A204.1 (cell line): Measurements from ENCODE around the gene SCAANT1.

ENCODE experiments used
- FAIRE-seq: peaks from 2 replicates; lab custom pipeline; 2012; peaks lifted over from hg19 to GRCh38; lab: Jason Lieb, UNC

SCAANT1 gene

GRCh38 chr3:63911873-63912767 lies at the start of gene SCAANT1:
TSS of gene SCAANT1 (minus strand) at chr3:63912383.
- FAIRE-seq: no peak

DNA sequence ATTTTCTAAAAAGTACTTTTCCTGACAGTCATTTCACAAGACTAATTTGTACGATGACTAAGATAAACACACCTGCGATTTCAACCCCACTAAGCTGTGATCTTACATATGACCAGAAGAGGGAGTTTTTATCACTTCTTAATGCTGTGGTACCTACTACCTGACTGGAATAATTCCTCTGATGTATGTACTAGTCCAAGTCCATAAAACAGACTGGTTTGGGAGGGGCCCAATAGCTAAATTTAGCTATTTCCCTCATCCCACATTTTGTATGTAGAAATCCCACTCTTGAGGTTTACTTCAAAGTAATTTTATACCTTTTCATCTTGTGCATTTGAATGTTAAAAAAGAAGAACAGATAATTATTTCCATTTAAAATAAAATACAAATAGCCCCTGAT lies 49.7 kb upstream of the SCAANT1 start:
- peak; percentile 87 for FAIRE-seq

DNA sequence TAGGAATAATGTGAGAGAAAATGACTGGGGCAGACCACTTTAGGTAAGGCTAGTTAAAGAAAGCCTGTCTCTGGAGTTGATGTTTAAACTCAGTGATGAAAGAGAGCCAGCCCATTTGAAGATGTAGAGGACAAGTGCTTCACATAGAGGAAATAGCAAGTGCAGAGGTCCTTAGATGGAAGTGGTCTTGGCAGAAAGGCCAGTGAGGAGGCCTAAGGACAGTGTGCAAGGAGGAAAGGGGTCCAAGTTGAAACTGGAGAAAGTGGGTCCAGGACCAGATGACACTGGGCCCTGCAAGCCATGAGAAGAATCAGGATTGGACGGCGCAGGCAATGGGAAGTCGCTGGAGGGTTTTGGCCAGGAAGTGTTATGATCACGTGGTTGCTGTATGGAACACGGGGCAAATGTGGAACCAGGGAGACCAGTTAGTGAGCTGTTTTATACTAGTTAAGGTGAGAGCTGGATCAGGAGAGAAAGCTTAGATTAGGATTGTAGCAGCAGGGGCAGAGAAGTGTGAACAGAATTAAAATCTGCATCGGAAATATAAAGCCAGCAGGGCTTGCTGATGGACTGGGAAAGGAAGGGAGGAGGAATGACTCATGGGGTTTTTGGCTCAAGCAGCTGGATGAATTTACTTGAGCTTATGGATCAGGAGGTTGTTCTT lies 48.0 kb upstream of the SCAANT1 start:
- FAIRE-seq: no peak

GRCh38 chr3:63959146-63959545 lies 47.0 kb upstream of the SCAANT1 start:
- FAIRE-seq: no peak

- FAIRE-seq: no peak
Observed at GRCh38 chr3:63955830-63956545, 43.8 kb upstream of the SCAANT1 start.

GRCh38 chr3:63955036-63955650 lies 43.0 kb upstream of the SCAANT1 start:
- FAIRE-seq: no peak

- FAIRE-seq: no peak
Observed at GRCh38 chr3:63954182-63954581, 42.0 kb upstream of the SCAANT1 start.

- FAIRE-seq: no peak
Observed at GRCh38 chr3:63952248-63952594, 40.0 kb upstream of the SCAANT1 start.

GRCh38 chr3:63951492-63952247 lies 39.5 kb upstream of the SCAANT1 start:
- no peak for FAIRE-seq

GRCh38 chr3:63950698-63951097 lies 38.5 kb upstream of the SCAANT1 start:
- FAIRE-seq: no peak

DNA sequence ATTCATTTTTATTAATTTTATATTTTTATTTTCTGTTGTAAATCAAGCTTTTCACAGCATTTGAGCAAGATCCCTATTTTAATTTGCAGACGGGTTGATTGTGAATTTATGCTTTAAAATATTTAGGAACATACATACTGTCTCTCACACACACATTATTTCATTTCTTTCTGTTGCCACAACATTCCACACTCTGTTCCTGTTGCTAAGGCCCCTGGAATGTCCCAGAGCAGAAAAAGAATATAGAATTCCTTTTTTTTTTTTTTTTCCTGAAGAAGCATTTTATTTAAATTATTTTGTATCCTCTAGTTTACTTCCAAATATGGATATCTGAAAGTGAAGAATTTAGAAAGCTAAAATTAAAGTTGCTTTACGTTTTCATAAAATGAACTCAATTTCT lies 36.8 kb upstream of the SCAANT1 start:
- no peak for FAIRE-seq

DNA sequence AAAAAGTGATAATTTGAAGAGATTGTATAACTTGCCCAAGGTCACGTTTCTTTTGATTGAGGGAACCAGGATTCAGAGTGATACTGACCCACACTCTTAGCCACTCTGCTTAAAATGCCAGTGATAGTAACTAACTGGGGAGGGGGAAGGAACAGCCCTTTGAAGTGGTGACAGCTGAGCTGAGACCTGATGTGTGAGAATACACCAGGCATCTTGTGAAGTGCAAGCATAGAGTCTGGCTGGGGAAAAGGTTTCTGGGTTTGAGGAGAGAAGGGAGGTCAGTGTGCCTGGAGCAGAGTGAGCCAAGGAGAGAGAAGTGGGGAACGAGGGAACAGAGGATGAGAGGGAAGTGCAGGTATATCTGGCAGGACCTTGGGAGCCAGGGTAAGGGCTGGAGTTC lies 35.4 kb upstream of the SCAANT1 start:
- FAIRE-seq: no peak

- no peak for FAIRE-seq
Observed at GRCh38 chr3:63946753-63947152, 34.6 kb upstream of the SCAANT1 start.

- FAIRE-seq: no peak
Observed at GRCh38 chr3:63945558-63946096, 33.4 kb upstream of the SCAANT1 start.

- FAIRE-seq: no peak
Observed at GRCh38 chr3:63943678-63944077, 31.5 kb upstream of the SCAANT1 start.

- FAIRE-seq: no peak
Observed at GRCh38 chr3:63942528-63942927, 30.3 kb upstream of the SCAANT1 start.

DNA sequence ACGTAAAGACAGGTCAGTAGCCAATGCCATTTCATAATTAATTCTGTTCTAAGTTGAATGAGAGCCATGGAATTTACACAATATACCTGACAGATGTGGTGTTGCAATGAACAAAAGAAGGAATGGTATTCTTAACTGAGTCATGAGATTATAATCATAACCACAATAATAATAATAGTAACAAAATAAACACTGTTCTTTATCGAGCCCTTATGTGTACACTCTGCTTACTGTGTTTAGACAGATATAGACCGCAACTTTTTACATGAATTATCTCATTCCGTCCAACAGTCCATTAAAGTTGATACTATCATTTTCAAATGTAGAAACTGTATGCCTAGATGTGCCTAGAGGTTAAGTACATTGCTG lies 28.2 kb upstream of the SCAANT1 start:
- FAIRE-seq: no peak

DNA sequence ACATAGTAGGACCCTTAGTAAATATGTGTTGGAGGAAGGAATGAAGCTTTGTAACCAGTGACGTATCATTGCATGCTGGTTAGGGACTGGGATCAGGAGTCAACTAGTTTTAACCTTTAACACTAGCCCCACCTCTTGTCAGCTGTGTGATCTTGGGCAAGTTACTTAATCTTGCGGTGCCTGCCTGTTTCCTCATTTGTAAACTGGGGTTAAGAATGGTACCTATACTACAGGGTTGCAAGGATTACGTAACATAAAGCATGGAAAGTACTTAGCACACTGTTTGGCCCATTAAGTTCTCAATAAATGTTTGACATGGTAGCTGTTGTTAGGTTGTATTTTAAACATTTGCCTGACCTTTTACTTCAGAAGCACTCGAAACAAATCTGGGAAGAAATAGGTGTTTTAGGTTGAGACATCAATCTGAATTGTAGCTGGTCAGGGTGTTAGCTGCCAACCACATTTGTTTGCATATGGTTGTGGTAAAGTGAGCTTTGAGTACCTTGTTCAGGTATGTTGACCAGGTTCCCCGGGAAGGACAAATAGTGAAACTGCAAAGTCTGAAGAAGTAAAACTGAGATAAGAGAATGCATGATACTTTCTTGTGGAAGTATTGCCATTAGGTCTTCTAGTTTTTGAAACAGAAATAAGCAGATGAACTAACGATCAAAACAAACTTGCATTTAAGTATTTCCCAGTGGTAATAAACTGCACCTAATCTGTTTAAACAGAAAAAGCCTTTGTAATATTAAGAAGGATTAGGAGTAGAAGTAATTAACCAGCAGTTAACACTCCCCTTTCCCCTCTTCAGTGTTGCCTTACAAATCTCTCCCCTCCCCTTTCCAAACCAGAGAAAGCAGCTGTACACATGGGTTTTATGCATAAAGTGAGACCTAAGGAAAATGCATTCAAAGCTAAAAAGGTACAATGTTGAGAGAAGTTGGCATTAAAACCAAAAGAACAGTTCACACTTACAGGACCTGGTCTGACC lies 25.8 kb upstream of the SCAANT1 start:
- no peak for FAIRE-seq

GRCh38 chr3:63936925-63937324 lies 24.7 kb upstream of the SCAANT1 start:
- no peak for FAIRE-seq
